ENCODE data around the gene NT5DC1.

The NT5DC1 gene

GRCh38 chr6:116189472-116189871, 88.8 kb downstream of the NT5DC1 start:
- TF ChIP-seq CTCF (IDR thresholded peaks at IDR 0.05), result no peak
- DNase-seq (ENCODE audit: low spot score), result no peak
- no peak overlapping the region for H3K27ac ChIP-seq
- H3K4me3 ChIP-seq, result no peak overlapping the region

- Histone ChIP-seq H3K4me3 (no peak overlapping the region), H3K27ac (peak overlapping the region in 1 of 2 donors; percentile 30)
- no peak for DNase-seq (ENCODE audit: low spot score)
- TF ChIP-seq CTCF (IDR thresholded peaks at IDR 0.05), result no peak
These were observed 89.9 kb downstream of the NT5DC1 start for GRCh38 chr6:116190550-116190949.

GRCh38 chr6:116191881-116192280, 91.2 kb downstream of the NT5DC1 start:
- no peak overlapping the region for H3K27ac ChIP-seq
- no peak for DNase-seq (ENCODE audit: low spot score)
- TF ChIP-seq CTCF (IDR thresholded peaks at IDR 0.05), result no peak
- no peak overlapping the region for H3K4me3 ChIP-seq

- TF ChIP-seq CTCF (IDR thresholded peaks at IDR 0.05), result no peak
- Histone ChIP-seq H3K27ac (no peak overlapping the region), H3K4me3 (no peak overlapping the region)
- DNase-seq (ENCODE audit: low spot score), result no peak
These were observed 92.1 kb downstream of the NT5DC1 start for GRCh38 chr6:116192786-116193185.

- no peak for TF ChIP-seq CTCF (IDR thresholded peaks at IDR 0.05)
- DNase-seq (ENCODE audit: low spot score), result no peak
- H3K27ac ChIP-seq, result no peak overlapping the region
- no peak overlapping the region for H3K4me3 ChIP-seq
These were observed 96.2 kb downstream of the NT5DC1 start for GRCh38 chr6:116196841-116197240.

- H3K27ac ChIP-seq, result no peak overlapping the region
These were observed 100.1 kb downstream of the NT5DC1 start for GRCh38 chr6:116200619-116201249.

More at GRCh38 chr6:116200619-116201249, 100.1 kb downstream of the NT5DC1 start:
- H3K4me3 ChIP-seq, result no peak overlapping the region
- DNase-seq (ENCODE audit: low spot score), result no peak
- TF ChIP-seq CTCF (IDR thresholded peaks at IDR 0.05), result no peak

Measured in coronary artery (tissue), 2 donors.